H1 (cell line): ENCODE results near the gene MAP2K1. TPM values are rescaled to one million over a fixed set of nuclear protein-coding genes. Genes with fewer than 3 reads are reported as not detected.

Experiments used
- CBX8 ChIP-seq: fragments of 300-800, 300-1000 bp; sonication (generic); IDR thresholded peaks from 2 replicates; pipeline ENCODE4 v1.7.1; 2016; ENCODE audit warnings: low read depth, low read length, borderline replicate concordance
- EP300 ChIP-seq, 2 experiments: IDR thresholded peaks; 1 replicate in 1 of 2; 2 replicates in 1 of 2; pipeline ENCODE4 v1.6.1; 2011 to 2012; ENCODE audit warnings: low read depth in 2 of 2, low read length in 2 of 2, mild to moderate bottlenecking in 2 of 2, borderline replicate concordance in 1 of 2, inconsistent platforms in 1 of 2, moderate library complexity in 1 of 2
- RXRA ChIP-seq: IDR thresholded peaks from 2 replicates; pipeline ENCODE4 v1.6.1; 2011; ENCODE audit warnings: low read depth, mild to moderate bottlenecking, low read length, moderate library complexity; ENCODE audit not compliant: insufficient read depth
- SRF ChIP-seq: IDR thresholded peaks from 2 replicates; pipeline ENCODE4 v1.6.1; 2011; ENCODE audit warnings: mild to moderate bottlenecking, low read depth, low read length, moderate library complexity
- YY1 ChIP-seq: IDR thresholded peaks from 2 replicates; pipeline ENCODE4 v1.6.1; 2011; ENCODE audit warnings: low read depth, mild to moderate bottlenecking, low read length
- polyA plus RNA-seq, 7 experiments: library from polyadenylated mRNA; depleted of rRNA in 3 of 7; stranded (reverse) in 5 of 7; unstranded in 2 of 7; fragments of >200 nt in 5 of 7; fragments of 200-250 nt in 2 of 7; gene quantifications; 1 replicate in 5 of 7; 2 replicates in 1 of 7; 4 replicates in 1 of 7; pipeline versions ENCODE4 v1.2.1 to v1.2.3, GENCODE V29; 2011 to 2013; ENCODE audit warnings: missing spikeins in 2 of 7, mixed read lengths in 2 of 7
- total RNA-seq: library from RNA; stranded (reverse); fragmentation: NEBNext Ultra II Directional; extraction: Animal tissue kit (Norgen Biotek cat#: 25700); gene quantifications from 2 replicates; pipeline ENCODE4 v1.2.1, GENCODE V29; 2021
- TF ChIP-seq, protein P1 (sequence below): IDR thresholded peaks from 2 replicates; pipeline ENCODE4 v1.6.1; 2012; ENCODE audit warnings: inconsistent platforms
- TF ChIP-seq, protein P2 (sequence below): fragments of 300-600 bp; sonication (generic); IDR thresholded peaks from 2 replicates; pipeline ENCODE4 v1.7.1; 2012; ENCODE audit warnings: low read length, moderate library complexity, mild to moderate bottlenecking, inconsistent platforms; ENCODE audit not compliant: insufficient replicate concordance
- TF ChIP-seq, protein P3 (sequence below): IDR thresholded peaks from 2 replicates; pipeline ENCODE4 v1.6.1; 2011; ENCODE audit warnings: low read depth, mild to moderate bottlenecking, low read length; ENCODE audit not compliant: insufficient read depth

The MAP2K1 gene
- total and polyA plus RNA-seq, 2 of the 8 experiments (the other 6 are each of a cell fraction or from before 2014, with no cell fraction given): 54.7 to 78.2 TPM

DNA sequence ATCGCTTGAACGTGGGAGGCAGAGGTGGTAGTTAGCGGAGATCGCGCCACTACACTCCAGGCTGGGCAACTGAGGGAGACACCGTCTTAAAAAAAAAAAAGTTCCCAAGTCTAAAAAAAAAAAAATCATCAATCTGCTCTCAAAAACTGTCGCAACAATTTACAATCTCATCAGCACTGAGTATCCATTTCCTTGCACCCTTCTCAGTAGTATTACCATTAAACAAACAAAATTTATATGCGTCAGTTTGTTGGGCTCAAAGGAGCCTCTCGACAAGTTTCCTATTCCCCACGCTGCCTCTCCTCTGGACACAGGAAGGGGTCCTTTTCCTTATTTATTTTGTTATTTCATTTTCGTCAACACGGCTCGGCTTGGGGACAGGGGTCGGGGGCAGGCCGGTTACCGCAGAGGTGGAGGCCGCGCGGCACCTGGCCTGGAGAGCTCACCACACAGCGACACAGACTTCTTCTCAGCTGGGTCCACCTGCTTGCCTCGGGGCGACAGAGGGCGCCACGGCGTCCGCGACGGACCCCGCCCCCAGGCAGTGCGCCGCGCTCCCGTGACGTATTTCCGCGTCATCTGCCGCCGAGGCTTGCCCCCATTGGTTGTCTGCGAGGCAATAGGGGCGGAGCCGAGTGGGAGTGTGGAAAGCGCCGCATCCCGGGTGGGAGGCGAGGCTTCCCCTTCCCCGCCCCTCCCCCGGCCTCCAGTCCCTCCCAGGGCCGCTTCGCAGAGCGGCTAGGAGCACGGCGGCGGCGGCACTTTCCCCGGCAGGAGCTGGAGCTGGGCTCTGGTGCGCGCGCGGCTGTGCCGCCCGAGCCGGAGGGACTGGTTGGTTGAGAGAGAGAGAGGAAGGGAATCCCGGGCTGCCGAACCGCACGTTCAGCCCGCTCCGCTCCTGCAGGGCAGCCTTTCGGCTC, at the start of gene MAP2K1 (continued):
- TF ChIP-seq, protein P1, sequence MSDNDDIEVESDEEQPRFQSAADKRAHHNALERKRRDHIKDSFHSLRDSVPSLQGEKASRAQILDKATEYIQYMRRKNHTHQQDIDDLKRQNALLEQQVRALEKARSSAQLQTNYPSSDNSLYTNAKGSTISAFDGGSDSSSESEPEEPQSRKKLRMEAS: peak; percentile 94
- TF ChIP-seq CBX8 (no peak), RXRA (no peak), EP300 (IDR thresholded peaks at IDR 0.05; ENCODE audit: borderline replicate concordance in 1 of 2, low read depth in 2 of 2, low read length in 2 of 2) (no peak), YY1 (peak; percentile 45; the same call in 1 of the 2 replicates), SRF (peak; percentile 53)
- TF ChIP-seq, protein P2, sequence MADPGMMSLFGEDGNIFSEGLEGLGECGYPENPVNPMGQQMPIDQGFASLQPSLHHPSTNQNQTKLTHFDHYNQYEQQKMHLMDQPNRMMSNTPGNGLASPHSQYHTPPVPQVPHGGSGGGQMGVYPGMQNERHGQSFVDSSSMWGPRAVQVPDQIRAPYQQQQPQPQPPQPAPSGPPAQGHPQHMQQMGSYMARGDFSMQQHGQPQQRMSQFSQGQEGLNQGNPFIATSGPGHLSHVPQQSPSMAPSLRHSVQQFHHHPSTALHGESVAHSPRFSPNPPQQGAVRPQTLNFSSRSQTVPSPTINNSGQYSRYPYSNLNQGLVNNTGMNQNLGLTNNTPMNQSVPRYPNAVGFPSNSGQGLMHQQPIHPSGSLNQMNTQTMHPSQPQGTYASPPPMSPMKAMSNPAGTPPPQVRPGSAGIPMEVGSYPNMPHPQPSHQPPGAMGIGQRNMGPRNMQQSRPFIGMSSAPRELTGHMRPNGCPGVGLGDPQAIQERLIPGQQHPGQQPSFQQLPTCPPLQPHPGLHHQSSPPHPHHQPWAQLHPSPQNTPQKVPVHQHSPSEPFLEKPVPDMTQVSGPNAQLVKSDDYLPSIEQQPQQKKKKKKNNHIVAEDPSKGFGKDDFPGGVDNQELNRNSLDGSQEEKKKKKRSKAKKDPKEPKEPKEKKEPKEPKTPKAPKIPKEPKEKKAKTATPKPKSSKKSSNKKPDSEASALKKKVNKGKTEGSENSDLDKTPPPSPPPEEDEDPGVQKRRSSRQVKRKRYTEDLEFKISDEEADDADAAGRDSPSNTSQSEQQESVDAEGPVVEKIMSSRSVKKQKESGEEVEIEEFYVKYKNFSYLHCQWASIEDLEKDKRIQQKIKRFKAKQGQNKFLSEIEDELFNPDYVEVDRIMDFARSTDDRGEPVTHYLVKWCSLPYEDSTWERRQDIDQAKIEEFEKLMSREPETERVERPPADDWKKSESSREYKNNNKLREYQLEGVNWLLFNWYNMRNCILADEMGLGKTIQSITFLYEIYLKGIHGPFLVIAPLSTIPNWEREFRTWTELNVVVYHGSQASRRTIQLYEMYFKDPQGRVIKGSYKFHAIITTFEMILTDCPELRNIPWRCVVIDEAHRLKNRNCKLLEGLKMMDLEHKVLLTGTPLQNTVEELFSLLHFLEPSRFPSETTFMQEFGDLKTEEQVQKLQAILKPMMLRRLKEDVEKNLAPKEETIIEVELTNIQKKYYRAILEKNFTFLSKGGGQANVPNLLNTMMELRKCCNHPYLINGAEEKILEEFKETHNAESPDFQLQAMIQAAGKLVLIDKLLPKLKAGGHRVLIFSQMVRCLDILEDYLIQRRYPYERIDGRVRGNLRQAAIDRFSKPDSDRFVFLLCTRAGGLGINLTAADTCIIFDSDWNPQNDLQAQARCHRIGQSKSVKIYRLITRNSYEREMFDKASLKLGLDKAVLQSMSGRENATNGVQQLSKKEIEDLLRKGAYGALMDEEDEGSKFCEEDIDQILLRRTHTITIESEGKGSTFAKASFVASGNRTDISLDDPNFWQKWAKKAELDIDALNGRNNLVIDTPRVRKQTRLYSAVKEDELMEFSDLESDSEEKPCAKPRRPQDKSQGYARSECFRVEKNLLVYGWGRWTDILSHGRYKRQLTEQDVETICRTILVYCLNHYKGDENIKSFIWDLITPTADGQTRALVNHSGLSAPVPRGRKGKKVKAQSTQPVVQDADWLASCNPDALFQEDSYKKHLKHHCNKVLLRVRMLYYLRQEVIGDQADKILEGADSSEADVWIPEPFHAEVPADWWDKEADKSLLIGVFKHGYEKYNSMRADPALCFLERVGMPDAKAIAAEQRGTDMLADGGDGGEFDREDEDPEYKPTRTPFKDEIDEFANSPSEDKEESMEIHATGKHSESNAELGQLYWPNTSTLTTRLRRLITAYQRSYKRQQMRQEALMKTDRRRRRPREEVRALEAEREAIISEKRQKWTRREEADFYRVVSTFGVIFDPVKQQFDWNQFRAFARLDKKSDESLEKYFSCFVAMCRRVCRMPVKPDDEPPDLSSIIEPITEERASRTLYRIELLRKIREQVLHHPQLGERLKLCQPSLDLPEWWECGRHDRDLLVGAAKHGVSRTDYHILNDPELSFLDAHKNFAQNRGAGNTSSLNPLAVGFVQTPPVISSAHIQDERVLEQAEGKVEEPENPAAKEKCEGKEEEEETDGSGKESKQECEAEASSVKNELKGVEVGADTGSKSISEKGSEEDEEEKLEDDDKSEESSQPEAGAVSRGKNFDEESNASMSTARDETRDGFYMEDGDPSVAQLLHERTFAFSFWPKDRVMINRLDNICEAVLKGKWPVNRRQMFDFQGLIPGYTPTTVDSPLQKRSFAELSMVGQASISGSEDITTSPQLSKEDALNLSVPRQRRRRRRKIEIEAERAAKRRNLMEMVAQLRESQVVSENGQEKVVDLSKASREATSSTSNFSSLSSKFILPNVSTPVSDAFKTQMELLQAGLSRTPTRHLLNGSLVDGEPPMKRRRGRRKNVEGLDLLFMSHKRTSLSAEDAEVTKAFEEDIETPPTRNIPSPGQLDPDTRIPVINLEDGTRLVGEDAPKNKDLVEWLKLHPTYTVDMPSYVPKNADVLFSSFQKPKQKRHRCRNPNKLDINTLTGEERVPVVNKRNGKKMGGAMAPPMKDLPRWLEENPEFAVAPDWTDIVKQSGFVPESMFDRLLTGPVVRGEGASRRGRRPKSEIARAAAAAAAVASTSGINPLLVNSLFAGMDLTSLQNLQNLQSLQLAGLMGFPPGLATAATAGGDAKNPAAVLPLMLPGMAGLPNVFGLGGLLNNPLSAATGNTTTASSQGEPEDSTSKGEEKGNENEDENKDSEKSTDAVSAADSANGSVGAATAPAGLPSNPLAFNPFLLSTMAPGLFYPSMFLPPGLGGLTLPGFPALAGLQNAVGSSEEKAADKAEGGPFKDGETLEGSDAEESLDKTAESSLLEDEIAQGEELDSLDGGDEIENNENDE: no peak
- TF ChIP-seq, protein P3, sequence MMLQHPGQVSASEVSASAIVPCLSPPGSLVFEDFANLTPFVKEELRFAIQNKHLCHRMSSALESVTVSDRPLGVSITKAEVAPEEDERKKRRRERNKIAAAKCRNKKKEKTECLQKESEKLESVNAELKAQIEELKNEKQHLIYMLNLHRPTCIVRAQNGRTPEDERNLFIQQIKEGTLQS: peak; percentile 88
